DMS153 (cell line): ENCODE measurements around the gene ZBED1.
"Not testable (repeated sequence)": the region's sequence is repeated elsewhere in the genome, so short reads cannot be mapped to it uniquely, and the experiment has no call there.

Experiments
- DNase-seq: peaks from one replicate; lab custom pipeline; 2025; lab: John Stamatoyannopoulos, UW

The ZBED1 gene

DNA sequence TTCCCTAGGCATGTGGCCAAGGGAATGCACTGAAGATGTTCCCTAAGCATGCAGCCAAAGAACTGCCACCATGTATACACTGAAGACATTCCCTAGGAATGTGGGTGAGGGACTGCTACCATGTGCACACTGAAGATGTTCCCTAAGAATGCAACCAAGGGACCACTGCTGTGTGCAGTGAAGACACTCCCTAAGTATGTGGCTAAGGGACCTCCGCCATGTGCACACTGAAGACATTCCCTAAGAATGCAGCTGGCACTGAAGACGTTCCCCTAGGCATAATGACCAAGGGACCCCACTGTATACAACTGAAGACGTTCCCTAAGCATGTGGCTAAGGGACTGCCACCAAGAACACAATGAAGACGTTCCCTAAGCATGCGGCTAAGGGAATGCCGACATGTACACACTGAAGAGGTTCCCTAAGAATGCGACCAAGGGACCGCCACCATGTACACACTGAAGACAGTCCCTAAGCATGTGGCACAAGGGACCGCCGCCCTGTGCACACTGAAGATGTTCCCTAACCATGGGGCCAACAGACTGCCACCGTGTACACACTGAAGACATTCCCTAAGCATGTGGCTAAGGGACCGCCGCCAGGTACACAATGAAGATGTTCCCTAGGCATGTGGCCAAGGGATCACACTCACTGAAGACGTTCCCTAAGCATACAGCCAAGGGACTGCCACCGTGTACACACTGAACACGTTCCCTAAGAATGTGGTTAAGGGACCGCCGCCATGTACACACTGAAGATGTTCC is 25.6 kb downstream of the ZBED1 start:
- DNase-seq: no peak

DNA sequence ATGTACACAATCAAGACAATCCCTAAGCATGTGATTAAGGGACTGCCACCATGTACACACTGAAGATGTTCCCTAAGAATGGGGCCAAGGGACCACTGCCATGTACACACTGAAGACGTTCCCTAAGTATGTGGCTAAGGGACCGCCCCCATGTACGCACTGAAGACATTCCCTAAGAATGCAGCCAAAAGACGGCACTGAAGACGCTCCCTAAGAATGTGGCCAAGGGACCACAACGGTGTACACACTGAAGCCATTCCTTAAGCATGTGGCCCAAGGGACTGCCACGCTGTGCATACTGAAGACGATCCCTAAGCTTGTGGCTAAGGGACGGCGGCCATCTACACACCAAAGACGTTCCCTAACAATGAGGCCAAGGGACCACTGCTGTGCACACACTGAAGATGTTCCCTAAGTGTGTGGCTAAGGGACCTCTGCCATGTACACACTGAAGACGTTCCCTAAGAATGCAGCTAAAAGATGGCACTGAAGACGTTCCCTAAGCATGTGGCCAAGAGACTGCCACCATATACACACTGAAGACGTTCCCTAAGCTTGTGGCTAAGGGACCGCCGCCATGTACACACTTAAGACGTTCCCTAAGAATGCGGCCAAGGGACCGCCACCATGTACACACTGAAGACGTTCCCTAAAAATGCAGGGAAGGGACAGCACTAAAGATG is 26.4 kb downstream of the ZBED1 start:
- DNase-seq: no peak

DNA sequence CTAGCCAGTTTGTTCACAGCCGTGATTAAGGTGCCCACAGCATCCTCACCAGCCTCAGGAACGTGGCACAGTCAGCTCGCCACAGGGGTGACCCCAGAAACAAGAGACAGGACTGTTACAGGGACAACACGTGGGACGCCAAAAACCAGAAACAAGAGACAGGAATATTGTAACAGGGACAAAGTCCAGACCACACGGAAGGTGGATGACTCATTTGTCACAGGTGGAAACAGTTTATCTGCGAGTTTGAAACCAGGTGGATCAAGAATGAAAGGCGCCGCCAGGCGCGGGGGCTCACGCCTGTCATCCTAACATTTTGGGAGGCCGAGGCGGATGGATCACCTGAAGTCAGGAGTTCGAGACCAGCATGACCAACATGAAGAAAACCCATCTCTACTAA is 27.7 kb downstream of the ZBED1 start:
- DNase-seq: not testable (repeated sequence)

DNA sequence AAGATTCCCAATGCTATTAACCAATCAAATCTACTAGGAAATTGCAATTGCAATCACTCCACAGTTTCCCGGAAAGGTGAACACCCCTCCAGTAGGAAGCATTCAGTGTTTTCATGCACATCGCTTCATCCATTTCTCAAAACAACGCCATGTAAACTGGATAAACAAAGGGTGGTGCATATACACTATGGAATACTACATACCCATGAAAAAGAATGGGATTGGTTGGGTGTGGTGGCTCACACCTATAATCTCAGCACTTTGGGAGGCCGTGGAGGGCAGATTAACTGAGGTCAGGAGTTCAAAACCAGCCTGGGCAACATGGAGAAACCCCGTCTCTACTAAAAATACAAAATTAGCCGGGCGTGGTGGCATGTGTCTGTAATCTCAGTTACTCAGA is 29.1 kb downstream of the ZBED1 start:
- no peak for DNase-seq

DNA sequence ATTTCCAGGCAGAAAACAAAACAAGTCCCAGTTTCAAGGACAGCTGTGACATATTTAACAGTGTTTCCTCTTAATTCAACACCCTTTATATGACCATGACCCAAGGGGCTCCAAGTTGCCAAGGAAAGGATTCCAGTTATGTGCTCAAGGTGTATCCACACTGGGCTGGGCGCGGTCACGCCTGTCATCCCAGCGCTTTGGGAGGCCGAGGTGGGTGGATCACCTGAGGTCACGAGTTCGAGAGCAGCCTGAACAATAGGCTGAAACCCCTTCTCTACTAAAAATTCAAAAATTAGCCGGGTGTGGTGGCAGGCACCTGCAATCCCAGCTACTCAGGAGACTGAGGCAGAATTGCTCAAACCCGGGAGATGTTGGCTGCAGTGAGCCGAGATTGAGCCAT is 29.6 kb downstream of the ZBED1 start:
- not testable (repeated sequence) for DNase-seq

DNA sequence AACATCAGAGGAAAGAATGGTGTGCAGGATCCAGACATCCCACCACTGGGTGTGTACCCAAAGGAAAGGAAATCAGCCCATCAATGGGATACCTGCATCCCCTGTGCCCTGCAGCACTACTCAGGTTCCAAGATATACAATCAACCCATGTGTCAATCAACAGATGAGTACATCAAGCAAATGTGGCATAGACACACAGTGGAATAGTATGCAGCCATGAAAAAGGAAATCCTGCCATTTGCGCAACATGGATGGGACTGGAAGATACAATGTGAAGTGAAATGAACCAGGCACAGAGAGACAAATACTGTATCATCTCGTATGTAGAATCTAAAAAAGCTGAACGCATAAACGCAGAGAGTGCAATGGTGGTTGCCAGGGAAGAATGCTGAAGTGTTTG is 30.9 kb downstream of the ZBED1 start:
- DNase-seq: not testable (repeated sequence)

DNA sequence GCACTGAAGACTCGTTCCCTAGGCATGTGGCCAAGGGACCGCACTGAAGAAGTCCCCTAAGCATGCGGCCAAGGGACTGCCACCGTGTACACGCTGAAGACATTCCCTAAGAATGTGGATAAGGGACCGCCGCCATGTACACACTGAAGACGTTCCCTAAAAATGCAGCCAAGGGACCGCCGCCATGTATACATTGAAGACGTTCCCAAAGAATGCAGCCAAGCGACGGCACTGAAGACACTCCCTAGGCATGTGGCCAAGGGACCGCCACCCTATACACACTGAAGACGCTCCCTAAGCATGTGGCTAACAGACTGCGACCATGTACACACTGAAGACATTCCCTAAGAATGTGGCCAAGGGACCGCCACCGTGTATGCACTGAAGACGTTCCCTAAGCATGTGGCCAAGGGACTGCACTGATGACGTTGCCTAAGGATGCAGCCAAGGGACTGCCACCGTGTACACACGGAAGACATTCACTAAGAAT is 31.5 kb downstream of the ZBED1 start:
- no peak for DNase-seq

DNA sequence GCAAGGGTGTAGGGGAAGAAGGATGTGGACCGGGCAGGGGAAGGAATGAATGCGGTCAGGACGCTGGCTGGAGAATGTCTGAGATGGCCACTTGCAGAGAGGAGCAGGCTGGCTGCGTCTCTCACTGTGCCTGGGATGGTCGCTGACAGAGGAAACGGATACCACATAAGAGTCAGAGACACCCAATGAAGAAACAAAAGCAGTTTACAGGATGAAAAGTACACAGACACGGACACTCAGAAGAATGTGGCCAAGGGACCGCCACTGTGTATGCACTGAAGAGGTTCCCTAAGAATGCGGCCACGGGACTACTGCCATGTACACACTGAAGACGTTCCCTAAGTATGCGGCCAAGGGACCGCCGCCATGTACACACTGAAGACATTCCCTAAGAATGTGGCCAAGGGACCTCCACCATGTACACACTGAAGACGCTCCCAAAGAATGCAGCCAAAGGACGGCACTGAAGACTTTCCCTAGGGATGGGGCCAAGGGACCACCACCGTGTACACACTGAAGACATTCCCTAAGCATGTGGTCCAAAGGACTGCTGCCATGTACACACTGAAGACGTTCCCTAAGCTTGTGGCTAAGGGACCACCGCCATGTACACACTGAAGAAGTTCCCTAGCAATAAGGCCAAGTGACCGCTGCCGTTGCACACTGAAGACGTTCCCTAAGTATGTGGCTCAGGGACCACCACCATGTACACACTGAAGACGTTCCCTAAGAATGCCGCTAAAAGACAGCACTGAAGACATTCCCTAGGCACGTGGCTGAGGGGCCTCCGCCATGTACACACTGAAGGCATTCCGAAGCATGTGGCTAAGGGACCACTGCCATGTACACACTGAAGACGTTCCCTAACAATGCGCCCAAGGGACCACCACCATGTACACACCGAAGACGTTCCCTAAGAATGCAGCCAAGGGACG is 32.2 kb downstream of the ZBED1 start:
- no peak for DNase-seq

DNA sequence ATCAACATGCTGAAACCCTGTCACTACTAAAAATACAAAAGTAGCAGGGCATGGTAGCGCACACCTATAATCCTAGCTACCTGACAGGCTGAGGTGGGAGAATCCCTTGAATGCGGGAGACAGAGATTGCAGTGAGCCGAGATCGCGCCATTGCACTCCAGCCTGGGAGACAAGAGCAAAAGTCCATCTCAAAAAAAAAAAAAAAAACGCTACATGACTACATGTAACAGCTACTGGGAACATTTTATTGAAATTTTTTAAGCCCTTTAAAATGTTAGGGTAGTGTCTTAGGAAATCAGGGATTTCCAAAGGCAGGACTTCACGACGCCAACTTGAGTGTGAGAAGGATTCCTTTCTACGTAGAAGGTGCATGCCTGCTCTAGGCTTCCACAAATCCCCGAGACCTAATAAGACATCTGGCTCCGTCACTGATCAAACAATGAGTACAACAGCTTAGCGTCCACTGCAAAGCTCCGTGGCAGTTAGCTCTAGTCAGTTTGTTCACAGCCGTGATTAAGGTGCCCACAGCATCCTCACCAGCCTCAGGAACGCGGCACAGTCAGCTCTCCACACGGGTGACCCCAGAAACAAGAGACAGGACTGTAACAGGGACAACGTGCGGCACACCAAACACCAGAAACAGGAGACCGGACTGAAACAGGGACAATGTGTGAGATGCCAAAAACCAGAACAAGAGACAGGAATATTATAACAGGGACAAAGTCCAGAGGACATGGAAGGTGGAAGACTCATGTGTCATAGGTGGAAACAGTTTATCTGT is 33.7 kb downstream of the ZBED1 start:
- DNase-seq: no peak

DNA sequence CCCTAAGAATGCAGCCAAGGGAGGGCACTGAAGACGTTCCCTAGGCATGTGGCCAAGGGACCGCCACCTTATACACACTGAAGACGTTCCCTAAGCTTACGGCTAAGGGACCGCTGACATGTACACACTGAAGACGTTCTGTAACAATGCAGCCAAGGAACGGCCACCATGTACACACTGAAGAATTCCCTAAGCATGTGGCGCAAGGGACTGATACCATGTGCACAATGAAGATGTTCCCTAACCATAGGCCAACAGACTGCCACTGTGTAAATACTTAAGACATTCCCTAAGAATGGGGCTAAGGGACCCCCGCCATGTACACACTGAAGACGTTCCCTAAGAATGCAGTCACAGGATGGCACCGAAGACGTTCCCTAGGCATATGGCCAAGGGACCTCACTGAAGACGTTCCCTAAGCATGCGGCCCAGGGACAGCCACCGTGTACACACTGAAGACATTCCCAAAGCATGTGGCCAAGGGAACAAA is 36.1 kb downstream of the ZBED1 start:
- no peak for DNase-seq

DNA sequence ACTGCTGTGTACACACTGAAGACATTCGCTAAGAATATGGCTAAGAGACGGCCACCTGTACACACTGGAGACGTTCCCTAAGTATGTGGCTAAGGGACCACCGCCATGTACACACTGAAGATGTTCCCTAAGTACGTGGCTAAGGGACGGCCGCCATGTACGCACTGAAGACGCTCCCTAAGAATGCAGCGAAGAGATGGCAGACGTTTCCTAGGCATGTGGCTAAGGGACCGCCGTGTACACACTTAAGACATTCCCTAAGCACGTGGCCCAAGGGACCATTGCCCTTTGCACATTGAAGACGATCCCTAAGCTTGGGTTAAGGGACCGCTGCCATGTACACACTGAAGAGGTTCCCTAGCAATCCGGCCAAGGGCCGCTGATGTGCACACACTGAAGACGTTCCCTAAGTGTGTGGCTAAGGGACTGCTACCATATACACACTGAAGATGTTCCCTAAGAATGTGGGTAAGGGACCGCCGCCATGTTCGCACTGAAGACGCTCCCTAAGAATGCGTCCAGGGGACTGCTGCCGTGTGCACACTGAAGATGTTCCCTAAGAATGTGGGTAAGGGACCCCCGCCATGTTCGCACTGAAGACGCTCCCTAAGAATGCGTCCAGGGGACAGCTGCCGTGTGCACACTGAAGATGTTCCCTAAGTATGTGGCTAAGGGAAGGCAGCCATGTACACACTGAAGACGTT is 36.7 kb downstream of the ZBED1 start:
- DNase-seq: no peak

DNA sequence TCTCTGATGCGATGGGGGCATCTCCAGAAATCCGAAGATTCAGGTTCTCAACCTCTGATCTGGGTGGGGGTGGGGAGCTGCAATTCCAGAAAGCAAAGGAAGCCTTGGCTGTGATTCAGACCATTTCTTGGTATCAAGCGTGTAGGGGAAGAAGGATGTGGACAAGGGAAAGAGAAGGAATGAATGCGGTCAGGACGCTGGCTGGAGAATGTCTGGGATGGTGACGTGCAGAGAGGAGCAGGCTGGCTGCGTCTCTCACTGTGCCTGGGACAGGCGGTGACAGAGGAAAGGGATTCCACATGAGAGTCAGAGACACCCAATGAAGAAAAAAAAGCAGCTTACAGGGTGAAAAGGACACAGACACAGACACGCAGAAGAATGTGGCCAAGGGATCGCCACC is 37.3 kb downstream of the ZBED1 start:
- not testable (repeated sequence) for DNase-seq

DNA sequence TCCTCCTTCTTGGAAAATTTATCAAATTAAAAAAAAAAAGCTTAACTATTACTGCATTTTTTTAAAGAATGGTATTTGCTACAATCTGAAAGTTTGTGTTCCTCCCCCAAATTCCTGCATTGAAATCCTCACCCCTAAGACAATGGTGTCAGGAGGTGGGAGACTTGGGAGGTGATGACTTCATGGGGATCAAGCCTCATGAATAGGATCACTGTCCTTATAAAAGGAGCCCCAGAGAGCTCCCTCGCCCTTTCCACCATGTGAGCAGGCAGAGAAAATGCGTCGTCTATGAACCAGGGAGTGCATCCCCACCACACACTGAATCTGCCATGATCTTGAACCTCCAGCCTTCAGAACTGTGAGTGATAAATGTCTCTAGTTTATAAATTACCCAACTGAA is 38.0 kb downstream of the ZBED1 start:
- DNase-seq: no peak

DNA sequence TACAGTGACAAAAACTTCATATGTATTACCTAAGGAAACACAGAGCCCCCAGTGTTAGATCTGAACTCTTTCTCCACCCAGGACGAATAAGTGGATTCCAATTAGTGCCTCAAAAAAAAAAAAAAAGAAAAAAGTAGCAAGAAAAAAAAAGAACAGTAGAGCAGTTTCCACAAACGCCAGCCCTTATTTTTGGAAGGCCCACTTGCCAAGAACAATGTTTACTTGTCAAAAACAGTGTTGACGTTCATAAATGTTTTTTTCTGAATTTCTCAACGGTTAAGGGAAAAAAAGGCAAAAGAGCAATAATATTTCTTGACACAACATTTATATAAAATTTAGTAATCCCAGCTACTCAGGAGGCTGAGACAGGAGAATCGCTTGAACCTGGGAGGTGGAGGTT is 38.7 kb downstream of the ZBED1 start:
- no peak for DNase-seq

DNA sequence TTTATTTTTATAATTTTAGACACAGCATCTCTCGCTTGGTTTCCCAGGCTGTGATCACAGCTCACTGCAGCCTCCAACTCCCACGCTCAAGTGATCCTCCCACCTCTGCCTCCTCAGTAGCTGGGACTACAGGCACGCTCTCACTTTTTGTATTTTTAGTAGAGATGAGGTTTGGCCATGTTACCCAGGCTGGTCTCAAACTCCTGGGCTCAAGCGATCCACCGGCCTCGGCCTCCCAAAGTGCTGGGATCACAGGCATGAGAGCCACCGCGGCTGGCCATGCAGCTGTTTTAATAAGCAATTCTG is 39.1 kb downstream of the ZBED1 start:
- no peak for DNase-seq

DNA sequence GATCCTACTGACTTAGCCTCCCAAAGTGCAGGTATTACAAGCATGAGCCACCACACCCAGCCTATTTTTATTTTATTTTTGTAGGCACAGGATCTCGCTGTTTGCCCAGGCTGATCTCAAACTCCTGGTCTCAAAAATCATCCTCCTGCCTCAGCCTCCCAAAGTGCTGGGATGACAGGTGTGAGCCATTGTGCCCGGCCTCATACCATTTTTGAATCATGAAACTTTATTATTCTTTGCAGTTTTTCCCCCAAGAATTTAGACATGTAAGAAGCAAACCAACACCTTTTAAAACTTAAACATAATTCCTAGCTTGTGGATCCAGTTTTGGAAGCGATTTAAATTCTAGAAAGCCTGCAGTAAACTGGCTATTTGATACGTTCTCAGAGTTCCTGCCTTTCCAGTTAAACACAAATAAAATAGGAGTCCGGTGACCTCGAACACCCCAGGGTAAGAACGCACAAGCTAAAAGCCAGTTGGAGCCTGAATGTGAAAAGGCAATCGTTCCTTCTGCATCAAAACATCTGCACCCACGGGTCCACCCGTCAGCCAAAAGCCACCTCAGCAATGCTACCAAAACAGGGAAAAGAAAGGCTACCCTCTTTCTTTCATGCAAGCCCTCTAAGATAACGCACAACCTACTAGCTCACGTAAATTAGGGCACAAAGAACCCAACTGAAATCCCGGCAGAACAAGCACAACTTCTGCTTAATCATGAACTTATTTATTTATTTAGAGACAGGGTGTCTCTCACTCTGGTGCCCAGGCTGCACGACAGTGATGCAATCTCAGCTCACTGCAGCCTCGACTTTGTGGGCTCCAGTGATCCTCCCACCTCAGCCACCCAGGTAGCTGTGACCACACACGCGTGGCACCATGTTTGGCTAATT is 39.7 kb downstream of the ZBED1 start:
- not testable (repeated sequence) for DNase-seq

DNA sequence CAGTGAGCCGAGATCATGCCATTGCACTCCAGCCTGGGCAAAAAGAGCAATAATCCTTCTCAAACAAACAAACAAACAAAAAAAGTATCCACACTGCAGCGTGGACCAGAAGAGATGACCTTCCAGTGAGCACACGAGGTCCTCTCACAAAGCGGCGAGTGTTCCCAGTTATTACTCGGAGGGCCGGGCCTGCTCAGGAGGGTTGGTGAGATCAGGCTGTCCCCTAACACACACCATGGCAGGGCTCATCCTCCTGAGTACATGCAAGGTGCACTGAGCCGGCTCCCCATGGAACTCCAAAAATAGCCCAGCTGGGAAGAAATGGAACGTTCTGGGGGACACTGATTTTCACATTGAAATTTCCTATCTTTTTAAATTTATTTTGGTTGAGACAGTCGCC is 40.7 kb downstream of the ZBED1 start:
- DNase-seq: not testable (repeated sequence)

DNA sequence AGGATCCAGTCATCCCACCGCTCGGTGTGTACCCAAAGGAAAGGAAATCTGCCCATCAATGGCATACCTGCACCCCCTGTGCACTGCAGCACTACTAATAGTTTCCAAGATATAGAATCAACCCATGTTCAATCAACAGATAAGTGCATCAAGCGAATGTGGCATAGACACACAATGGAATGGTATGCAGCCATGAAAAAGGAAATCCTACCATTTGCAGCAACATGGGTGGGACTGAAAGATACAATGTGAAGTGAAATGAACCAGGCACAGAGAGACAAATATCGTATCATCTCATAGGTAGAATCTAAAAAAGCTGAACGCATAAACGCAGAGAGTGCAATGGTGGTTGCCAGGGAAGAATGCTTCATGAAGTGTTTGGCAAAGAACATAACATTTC is 42.5 kb downstream of the ZBED1 start:
- DNase-seq: no peak

DNA sequence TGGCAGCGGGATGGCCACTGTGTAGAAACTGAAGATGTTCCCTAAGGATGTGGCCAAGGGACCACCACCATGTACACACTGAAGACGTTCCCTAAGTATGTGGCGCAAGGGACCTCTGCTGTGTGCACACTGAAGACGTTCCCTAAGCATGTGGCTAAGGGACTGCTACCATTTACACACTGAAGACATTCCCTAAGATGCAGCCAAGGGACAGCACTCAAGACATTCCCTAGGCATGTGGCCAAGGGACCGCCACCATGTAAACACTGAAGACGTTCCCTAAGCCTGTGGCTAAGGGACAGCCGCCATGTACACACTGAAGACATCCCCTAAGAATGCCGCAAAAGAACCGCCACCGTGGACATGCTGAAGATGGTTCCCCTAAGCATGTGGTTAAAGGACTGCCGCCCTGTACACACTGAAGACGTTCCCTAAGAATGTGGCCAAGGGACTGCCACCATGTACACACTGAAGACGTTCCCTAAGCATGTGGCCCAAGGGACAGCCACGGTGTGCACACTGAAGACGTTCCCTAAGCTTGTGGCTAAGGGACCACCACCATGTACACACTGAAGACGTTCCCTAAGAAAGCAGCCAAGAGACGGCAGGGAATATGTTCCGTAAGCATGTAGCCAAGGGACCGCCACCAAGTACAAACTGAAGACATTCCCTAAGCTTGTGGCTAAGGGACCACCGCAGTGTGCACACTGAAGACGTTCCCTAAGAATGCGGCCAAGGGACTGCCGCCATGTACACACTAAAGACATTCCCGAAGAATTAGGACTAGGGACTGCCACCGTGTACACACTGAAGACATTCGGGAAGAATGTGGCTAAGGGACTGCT is 43.3 kb downstream of the ZBED1 start:
- DNase-seq: no peak
